ENCODE results near the gene RHOBTB3. TPM values are rescaled to one million over a fixed set of nuclear protein-coding genes. Genes with fewer than 3 reads are reported as not detected.
A peak's percentile ranks its signal among the peaks of the same experiment; 100 is the strongest.
"Not testable (repeated sequence)": the region's sequence is repeated elsewhere in the genome, so short reads cannot be mapped to it uniquely, and the experiment has no call there.

Gene RHOBTB3
- total and polyA plus RNA-seq, 2 experiments from 2014 or later, result 147 to 202 TPM

- WGBS, 2 experiments (ENCODE audit: low coverage in 1 of 2, low lambda C conversion rate in 2 of 2, missing lambda C conversion rate in 2 of 2), result 91 to 95% methylated on average over 6 of the region's 6 CpGs
- Histone ChIP-seq H3K9ac (no peak overlapping the region), H3K36me3 (ENCODE audit: low read depth) (peaks cover 44% of the 10 kb centered on the region), H3K79me2 (ENCODE audit: insufficient read depth) (peaks cover 35% of the 10 kb centered on the region), H3K27me3 (replicated peaks; ENCODE audit: insufficient read depth) (no peaks in the 10 kb centered on the region), H3K9me3 (ENCODE audit: low read depth) (no peaks in the 10 kb centered on the region), H2AFZ (no peak overlapping the region), H3F3A (ENCODE audit: insufficient read depth) (peaks cover 62% of the 10 kb centered on the region), H4K20me1 (ENCODE audit: insufficient read depth) (peaks cover 6% of the 10 kb centered on the region; the same call in 1 of the 2 replicates), H3K4me3 (no peak overlapping the region), H3K4me1 (ENCODE audit: insufficient read depth) (peaks cover 29% of the 10 kb centered on the region), H3K4me2 (ENCODE audit: unreplicated experiment) (no peak overlapping the region), H3K27ac (no peak overlapping the region), H3K9me2 (ENCODE audit: insufficient read depth) (no peaks in the 10 kb centered on the region)
- in situ Hi-C loops (cut with MboI), result no loop called here
- TF ChIP-seq EZH2phosphoT487 (IDR thresholded peaks at IDR 0.05; ENCODE audit: insufficient read depth, low read depth) (no peak), EZH2 (IDR thresholded peaks at IDR 0.05; ENCODE audit: insufficient read depth, poor library complexity, severe bottlenecking) (no peak)
- DNase-seq, result peak; percentile 18
These were observed 80.9 kb downstream of the RHOBTB3 start for GRCh38 chr5:95812074-95812471.

DNA sequence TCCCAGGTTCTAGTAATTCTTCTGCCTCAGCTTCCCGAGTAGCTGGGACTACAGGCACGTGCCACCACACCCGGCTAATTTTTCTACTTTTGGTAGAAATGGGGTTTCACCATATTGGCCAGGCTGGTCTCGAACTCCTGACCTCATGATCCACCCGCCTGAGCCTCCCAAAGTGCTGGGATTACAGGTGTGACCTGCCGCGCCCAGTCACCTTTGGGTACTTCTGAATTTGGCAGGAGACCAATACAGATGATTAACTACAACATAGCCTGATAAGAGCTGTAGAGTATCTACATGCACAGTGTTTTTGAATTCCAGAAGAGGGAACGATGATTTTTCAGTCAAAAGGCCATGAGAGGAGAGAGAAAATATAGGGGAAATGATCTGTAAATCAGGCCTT, 81.9 kb downstream of the RHOBTB3 start:
- H3K9ac ChIP-seq; H3K4me3 ChIP-seq; H2AFZ ChIP-seq; H3K9me2 ChIP-seq (ENCODE audit: insufficient read depth); in situ Hi-C loops (cut with MboI); H3K27ac ChIP-seq; H3K9me3 ChIP-seq (ENCODE audit: low read depth); DNase-seq; H3K27me3 ChIP-seq (replicated peaks; ENCODE audit: insufficient read depth); H3K4me2 ChIP-seq (ENCODE audit: unreplicated experiment): not testable (repeated sequence)
- peaks cover 44% of the 10 kb centered on the region for H3K79me2 ChIP-seq (ENCODE audit: insufficient read depth)
- peaks cover 38% of the 10 kb centered on the region for H3K4me1 ChIP-seq (ENCODE audit: insufficient read depth)
- peaks cover 66% of the 10 kb centered on the region for H3F3A ChIP-seq (ENCODE audit: insufficient read depth)
- 97 to 98% methylated on average over 8 of the region's 8 CpGs for WGBS, 2 experiments (ENCODE audit: low coverage in 1 of 2, low lambda C conversion rate in 2 of 2, missing lambda C conversion rate in 2 of 2)
- H4K20me1 ChIP-seq (ENCODE audit: insufficient read depth), result peaks cover 12% of the 10 kb centered on the region; the same call in 1 of the 2 replicates
- peaks cover 48% of the 10 kb centered on the region for H3K36me3 ChIP-seq (ENCODE audit: low read depth)

DNA sequence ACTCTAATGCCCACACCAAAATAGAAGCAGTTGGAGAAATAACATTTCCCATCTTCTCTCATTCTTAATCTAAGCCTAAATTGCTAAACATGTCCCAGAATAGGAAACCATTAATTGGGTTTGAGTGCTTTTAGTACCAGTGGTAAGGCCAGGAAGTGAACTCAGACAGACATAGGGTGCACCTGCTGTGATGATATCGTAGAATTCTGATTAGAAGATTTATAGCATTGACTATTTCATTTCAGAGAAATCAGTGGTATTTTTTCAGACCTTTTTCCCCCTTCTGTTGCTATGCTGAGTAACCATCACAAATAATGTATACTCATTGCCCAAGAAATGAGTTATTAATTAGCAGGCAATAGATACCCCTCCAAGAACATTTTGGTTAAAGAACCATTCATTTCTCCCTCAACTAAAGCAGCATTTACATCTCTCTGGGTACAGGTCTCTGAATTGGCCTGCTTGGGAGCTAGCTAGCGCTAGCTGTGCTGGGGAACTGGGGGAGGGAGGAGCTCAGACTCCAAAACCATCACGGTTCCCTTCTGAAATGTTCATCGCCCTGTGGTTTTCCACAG, 84.1 kb downstream of the RHOBTB3 start:
- H3K4me2 ChIP-seq (ENCODE audit: unreplicated experiment), result no peak overlapping the region
- TF ChIP-seq EZH2 (IDR thresholded peaks at IDR 0.05; ENCODE audit: insufficient read depth, poor library complexity, severe bottlenecking), result no peak
- no peak for TF ChIP-seq EZH2phosphoT487 (IDR thresholded peaks at IDR 0.05; ENCODE audit: insufficient read depth, low read depth)
- no peak overlapping the region for H2AFZ ChIP-seq
- H3K27ac ChIP-seq, result no peak overlapping the region
- no peak overlapping the region for H3K4me3 ChIP-seq
- WGBS, 2 experiments (ENCODE audit: low coverage in 1 of 2, low lambda C conversion rate in 2 of 2, missing lambda C conversion rate in 2 of 2), result 83 to 87% methylated on average over 4 of the region's 4 CpGs
- peaks cover 23% of the 10 kb centered on the region; the same call in 1 of the 2 replicates for H4K20me1 ChIP-seq (ENCODE audit: insufficient read depth)
- peaks cover 66% of the 10 kb centered on the region for H3K79me2 ChIP-seq (ENCODE audit: insufficient read depth)
- DNase-seq, result no peak
- H3K9me3 ChIP-seq (ENCODE audit: low read depth), result no peaks in the 10 kb centered on the region
- no peaks in the 10 kb centered on the region for H3K9me2 ChIP-seq (ENCODE audit: insufficient read depth)
- peaks cover 39% of the 10 kb centered on the region for H3K4me1 ChIP-seq (ENCODE audit: insufficient read depth)
- H3K27me3 ChIP-seq (replicated peaks; ENCODE audit: insufficient read depth), result no peaks in the 10 kb centered on the region
- no peak overlapping the region for H3K9ac ChIP-seq
- in situ Hi-C loops (cut with MboI), result no loop called here
- peaks cover 52% of the 10 kb centered on the region for H3F3A ChIP-seq (ENCODE audit: insufficient read depth)
- peaks cover 54% of the 10 kb centered on the region for H3K36me3 ChIP-seq (ENCODE audit: low read depth)

DNA sequence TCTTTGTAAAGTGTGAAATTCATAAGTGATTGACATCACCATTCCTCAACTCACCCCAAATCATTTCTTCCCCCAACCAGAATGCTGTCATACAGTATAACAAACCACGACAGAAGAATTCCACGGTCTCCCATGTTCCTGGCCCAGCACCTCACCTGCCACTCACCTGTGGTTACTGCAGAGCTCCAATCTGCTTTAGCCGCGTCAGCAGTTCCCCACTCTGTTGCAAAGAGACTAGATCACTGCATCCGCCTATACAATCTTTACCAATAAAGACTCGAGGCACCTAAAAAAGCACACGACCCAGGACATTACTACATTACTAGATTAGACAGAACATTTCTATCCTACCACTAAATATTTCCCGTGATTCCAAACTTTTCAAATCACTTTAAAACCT, 85.2 kb downstream of the RHOBTB3 start:
- Histone ChIP-seq H3K4me1 (ENCODE audit: insufficient read depth) (peaks cover 39% of the 10 kb centered on the region), H3K9me3 (ENCODE audit: low read depth) (no peaks in the 10 kb centered on the region), H3K9me2 (ENCODE audit: insufficient read depth) (no peaks in the 10 kb centered on the region), H3K4me2 (ENCODE audit: unreplicated experiment) (no peak overlapping the region), H3K9ac (no peak overlapping the region), H3K27me3 (replicated peaks; ENCODE audit: insufficient read depth) (no peaks in the 10 kb centered on the region), H2AFZ (no peak overlapping the region), H3K36me3 (ENCODE audit: low read depth) (peaks cover 58% of the 10 kb centered on the region), H3F3A (ENCODE audit: insufficient read depth) (peaks cover 52% of the 10 kb centered on the region), H3K79me2 (ENCODE audit: insufficient read depth) (peaks cover 77% of the 10 kb centered on the region), H3K4me3 (no peak overlapping the region), H3K27ac (no peak overlapping the region), H4K20me1 (ENCODE audit: insufficient read depth) (peaks cover 29% of the 10 kb centered on the region; the same call in 1 of the 2 replicates)
- DNase-seq, result no peak
- no peak for TF ChIP-seq EZH2phosphoT487 (IDR thresholded peaks at IDR 0.05; ENCODE audit: insufficient read depth, low read depth)
- TF ChIP-seq EZH2 (IDR thresholded peaks at IDR 0.05; ENCODE audit: insufficient read depth, poor library complexity, severe bottlenecking), result no peak
- WGBS, 2 experiments (ENCODE audit: low coverage in 1 of 2, low lambda C conversion rate in 2 of 2, missing lambda C conversion rate in 2 of 2), result 96 to 97% methylated on average over 8 of the region's 8 CpGs
- in situ Hi-C loops (cut with MboI), result no loop called here
